GM18520 (cell line): ENCODE data around the gene LPP.

Experiments used
- ATAC-seq: cut with Tn5 transposase; IDR thresholded peaks from one replicate; pipeline ENCODE4 v1.9.1; 2021; ENCODE audit not compliant: unreplicated experiment

Gene LPP

GRCh38 chr3:188323067-188323842 lies 169.3 kb downstream of the LPP start:
- ATAC-seq, result no peak

GRCh38 chr3:188326111-188326510 lies 172.2 kb downstream of the LPP start:
- ATAC-seq, result no peak

GRCh38 chr3:188326968-188327367 lies 173.0 kb downstream of the LPP start:
- no peak for ATAC-seq

- ATAC-seq, result no peak
Observed at GRCh38 chr3:188327433-188327832, 173.5 kb downstream of the LPP start.

- ATAC-seq, result no peak
Observed at GRCh38 chr3:188330138-188330537, 176.2 kb downstream of the LPP start.

GRCh38 chr3:188331166-188331565 lies 177.2 kb downstream of the LPP start:
- ATAC-seq, result no peak

- no peak for ATAC-seq
Observed at GRCh38 chr3:188332085-188332484, 178.1 kb downstream of the LPP start.

GRCh38 chr3:188335656-188336055 lies 181.7 kb downstream of the LPP start:
- ATAC-seq, result no peak

GRCh38 chr3:188336178-188336577 lies 182.2 kb downstream of the LPP start:
- ATAC-seq, result no peak

- ATAC-seq, result no peak
Observed at GRCh38 chr3:188337232-188337631, 183.3 kb downstream of the LPP start.

- ATAC-seq, result no peak
Observed at GRCh38 chr3:188338086-188338485, 184.1 kb downstream of the LPP start.

GRCh38 chr3:188339410-188340295 lies 185.7 kb downstream of the LPP start:
- ATAC-seq, result peak; percentile 71

- no peak for ATAC-seq
Observed at GRCh38 chr3:188341501-188341900, 187.5 kb downstream of the LPP start.

GRCh38 chr3:188342991-188343732 lies 189.2 kb downstream of the LPP start:
- no peak for ATAC-seq

GRCh38 chr3:188343894-188344293 lies 189.9 kb downstream of the LPP start:
- no peak for ATAC-seq

GRCh38 chr3:188345223-188345622 lies 191.3 kb downstream of the LPP start:
- no peak for ATAC-seq

GRCh38 chr3:188348435-188349244 lies 194.7 kb downstream of the LPP start:
- ATAC-seq, result no peak

- ATAC-seq, result no peak
Observed at GRCh38 chr3:188349351-188349901, 195.5 kb downstream of the LPP start.

- ATAC-seq, result no peak
Observed at GRCh38 chr3:188349933-188350332, 196.0 kb downstream of the LPP start.

GRCh38 chr3:188350961-188351360 lies 197.0 kb downstream of the LPP start:
- ATAC-seq, result no peak
